ENCODE data around the gene IPCEF1. TPM values are rescaled to one million over a fixed set of nuclear protein-coding genes. Genes with fewer than 3 reads are reported as not detected.

IPCEF1 gene
- total RNA-seq, 1 donor from 2014 or later: 29.5 TPM

Other genes with a start within 250 kb of the IPCEF1 start
- gene CNKSR3, start 153.9 kb upstream of the IPCEF1 start, total RNA-seq: 3.0 TPM

Measured in occipital lobe (tissue), 1 donor.